GM15510 (cell line): ENCODE results near the gene DCDC2C.

ENCODE experiments used
- POLR2A ChIP-seq: IDR thresholded peaks from 3 replicates; pipeline ENCODE4 v1.6.1; 2011; ENCODE audit warnings: borderline replicate concordance; ENCODE audit not compliant: insufficient read length; ENCODE audit errors: extremely low read depth

The DCDC2C gene

GRCh38 chr2:3741867-3742602 lies 38.7 kb downstream of the DCDC2C start:
- no peak for TF ChIP-seq POLR2A

- no peak for TF ChIP-seq POLR2A
Measured at GRCh38 chr2:3742743-3743508, 39.6 kb downstream of the DCDC2C start.

GRCh38 chr2:3743951-3744555 lies 40.7 kb downstream of the DCDC2C start:
- no peak for TF ChIP-seq POLR2A

- no peak for TF ChIP-seq POLR2A
Measured at GRCh38 chr2:3745920-3746319, 42.5 kb downstream of the DCDC2C start.

GRCh38 chr2:3747032-3747654 lies 43.8 kb downstream of the DCDC2C start:
- TF ChIP-seq POLR2A = no peak

- no peak for TF ChIP-seq POLR2A
Measured at GRCh38 chr2:3747826-3748225, 44.5 kb downstream of the DCDC2C start.

- TF ChIP-seq POLR2A = no peak
Measured at GRCh38 chr2:3749201-3749600, 45.8 kb downstream of the DCDC2C start.

DNA sequence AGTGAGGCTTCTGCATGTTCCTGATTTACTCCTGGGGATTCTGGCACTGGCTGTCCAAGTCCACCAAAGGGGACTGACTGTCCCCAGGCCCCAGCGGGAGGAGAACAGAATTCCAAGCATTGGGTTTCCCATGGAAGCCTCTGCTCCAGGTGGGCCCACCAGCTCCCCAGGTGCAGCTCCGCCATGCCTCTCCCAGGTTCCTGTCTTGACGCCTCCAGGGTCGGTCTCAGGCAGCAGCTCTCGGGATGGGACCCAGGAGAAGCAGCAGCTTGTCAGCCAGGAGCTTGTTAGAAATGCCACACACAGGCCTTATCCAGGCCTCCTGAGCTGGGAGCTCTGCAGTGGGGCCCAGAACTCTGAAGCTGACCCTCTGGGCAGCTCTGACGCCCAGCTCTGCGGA lies 47.9 kb downstream of the DCDC2C start:
- no peak for TF ChIP-seq POLR2A

- no peak for TF ChIP-seq POLR2A
Measured at GRCh38 chr2:3751806-3752205, 48.4 kb downstream of the DCDC2C start.

GRCh38 chr2:3752376-3752775 lies 49.0 kb downstream of the DCDC2C start:
- no peak for TF ChIP-seq POLR2A

DNA sequence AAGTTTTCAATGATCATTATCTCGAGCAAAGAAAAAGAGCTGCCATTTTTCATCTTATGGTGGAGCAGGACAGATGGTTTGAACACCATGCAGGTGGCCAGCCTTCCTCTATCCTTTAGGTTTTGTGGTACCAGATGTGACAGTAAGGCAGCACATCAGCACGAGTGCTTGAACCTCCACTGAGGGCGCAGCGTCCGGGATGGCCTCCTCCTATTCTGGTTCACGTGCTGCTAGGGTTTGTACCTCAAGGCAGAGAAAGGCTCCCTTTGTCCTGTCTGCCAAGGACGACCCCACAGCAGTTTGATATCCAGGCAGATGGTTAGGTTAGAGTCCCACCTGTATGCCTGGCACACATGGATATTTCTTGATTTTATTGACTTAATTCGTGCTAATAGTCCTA lies 50.2 kb downstream of the DCDC2C start:
- TF ChIP-seq POLR2A = no peak

GRCh38 chr2:3754280-3754679 lies 50.9 kb downstream of the DCDC2C start:
- TF ChIP-seq POLR2A = no peak

GRCh38 chr2:3754795-3755194 lies 51.4 kb downstream of the DCDC2C start:
- no peak for TF ChIP-seq POLR2A

DNA sequence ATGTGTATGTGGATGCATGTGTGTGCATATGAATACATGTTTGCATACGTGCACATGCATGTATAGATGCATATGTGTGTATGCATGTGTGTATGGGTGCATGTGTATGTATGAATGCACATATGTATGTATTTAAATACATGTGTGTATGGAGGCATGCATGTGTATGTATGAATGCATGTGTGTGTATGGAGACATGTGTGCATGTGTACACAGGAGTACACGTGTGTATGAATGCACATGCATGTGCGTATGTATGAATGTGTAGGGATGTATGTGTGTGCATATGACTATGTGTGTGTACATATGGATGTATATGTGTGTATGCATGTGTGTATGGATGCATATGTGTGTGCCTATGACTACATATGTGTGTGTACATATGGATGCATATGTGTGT lies 51.9 kb downstream of the DCDC2C start:
- TF ChIP-seq POLR2A = no peak

DNA sequence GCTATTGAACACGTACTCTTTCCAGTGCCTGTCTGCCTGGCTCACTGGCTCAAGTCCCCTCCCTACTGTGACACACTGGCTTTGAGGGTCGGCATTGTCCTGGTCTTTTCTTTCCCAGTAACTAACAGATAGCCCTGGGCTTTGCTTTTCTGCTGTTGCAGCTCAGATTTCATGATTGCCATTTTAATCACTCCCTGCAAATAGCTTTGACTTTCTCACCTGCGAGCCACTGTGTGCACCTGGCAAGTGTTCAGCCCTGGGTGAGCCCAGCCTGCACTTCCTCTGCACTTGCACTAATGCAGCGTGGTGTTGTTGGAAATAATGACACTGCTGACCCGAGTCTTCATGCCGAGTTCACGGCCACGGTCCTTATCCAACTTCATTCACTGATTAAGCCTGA lies 52.9 kb downstream of the DCDC2C start:
- TF ChIP-seq POLR2A = no peak
